Fibroblast of skin of scalp (primary cell): ENCODE results near the gene KBTBD6. TPM values are rescaled to one million over a fixed set of nuclear protein-coding genes. Genes with fewer than 3 reads are reported as not detected.
"Not testable (repeated sequence)": the region's sequence is repeated elsewhere in the genome, so short reads cannot be mapped to it uniquely, and the experiment has no call there.

ENCODE experiments used
- DNase-seq: peaks from one replicate; pipeline ENCODE4 v3.0.0-alpha.2; 2013
- polyA plus RNA-seq, 2 experiments: library from polyadenylated mRNA; unstranded; fragments of 120-200 nt; gene quantifications; one replicate each; pipeline ENCODE4 v1.2.1, GENCODE V29; 2013; ENCODE audit not compliant: insufficient read length in 2 of 2

KBTBD6 gene, protein sequence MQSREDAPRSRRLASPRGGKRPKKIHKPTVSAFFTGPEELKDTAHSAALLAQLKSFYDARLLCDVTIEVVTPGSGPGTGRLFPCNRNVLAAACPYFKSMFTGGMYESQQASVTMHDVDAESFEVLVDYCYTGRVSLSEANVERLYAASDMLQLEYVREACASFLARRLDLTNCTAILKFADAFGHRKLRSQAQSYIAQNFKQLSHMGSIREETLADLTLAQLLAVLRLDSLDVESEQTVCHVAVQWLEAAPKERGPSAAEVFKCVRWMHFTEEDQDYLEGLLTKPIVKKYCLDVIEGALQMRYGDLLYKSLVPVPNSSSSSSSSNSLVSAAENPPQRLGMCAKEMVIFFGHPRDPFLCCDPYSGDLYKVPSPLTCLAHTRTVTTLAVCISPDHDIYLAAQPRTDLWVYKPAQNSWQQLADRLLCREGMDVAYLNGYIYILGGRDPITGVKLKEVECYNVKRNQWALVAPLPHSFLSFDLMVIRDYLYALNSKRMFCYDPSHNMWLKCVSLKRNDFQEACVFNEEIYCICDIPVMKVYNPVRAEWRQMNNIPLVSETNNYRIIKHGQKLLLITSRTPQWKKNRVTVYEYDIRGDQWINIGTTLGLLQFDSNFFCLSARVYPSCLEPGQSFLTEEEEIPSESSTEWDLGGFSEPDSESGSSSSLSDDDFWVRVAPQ
- 6.4 TPM for polyA plus RNA-seq (2013, experiment 1 of 2; ENCODE audit: insufficient read length)
- polyA plus RNA-seq (2013, experiment 2 of 2; ENCODE audit: insufficient read length): 7.3 TPM

DNA sequence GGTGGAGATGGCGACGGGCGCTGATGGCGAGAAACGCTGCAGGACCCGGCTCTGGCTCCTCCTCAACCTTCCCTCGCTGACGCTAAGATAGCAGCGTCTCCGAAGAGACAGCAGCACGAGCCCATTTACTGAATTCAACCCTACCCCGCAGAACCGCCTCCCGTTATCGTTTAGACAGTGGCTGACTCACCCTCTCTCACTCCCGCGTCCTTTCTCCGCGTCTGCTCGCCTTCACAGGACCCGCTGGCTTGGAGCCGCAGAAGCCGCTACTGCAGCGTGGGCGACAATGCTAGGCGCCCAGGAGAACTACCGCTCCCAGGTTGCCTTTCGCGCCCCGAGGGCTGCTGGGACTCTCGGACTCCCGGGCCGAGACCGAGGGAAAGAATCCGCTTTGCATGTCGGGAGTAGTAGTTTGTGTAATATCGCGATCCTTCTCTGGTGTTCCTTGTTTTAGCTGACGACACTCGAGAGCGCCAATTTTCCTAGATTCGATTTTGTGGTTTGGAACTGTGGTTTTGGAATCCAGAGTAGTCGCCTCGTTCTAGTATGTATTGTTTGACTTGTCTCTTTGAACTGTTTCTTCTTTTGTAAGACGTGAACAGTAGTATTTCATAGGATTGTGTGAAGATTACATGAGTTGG, at the start of gene KBTBD6:
Gene KBTBD6, minus strand, starts transcription at position 291 of the 641 bp plus-strand sequence. CDS start 291 bp downstream, outside the sequence.
- peak; percentile 99 for DNase-seq

DNA sequence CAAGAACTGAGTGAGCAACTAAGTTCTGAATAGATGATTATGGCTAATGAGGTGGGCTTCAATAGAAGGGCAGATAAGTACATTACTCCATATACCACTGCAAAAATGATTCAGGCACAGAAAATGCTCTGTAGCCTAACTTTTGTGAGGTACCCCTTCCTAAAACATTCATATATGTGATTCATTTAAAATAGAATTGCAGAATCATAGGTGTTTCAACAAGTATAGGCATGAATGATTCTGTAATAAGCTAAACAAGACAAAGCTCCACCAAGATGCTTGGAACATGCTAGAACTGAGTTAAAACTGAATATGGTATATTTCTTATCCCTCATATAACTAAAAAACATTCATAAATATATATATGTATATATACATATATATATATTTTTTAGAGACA, 49.6 kb upstream of the KBTBD6 start:
- DNase-seq: no peak

- peak; percentile 49 for DNase-seq
Observed at GRCh38 chr13:41179593-41180250, 47.1 kb upstream of the KBTBD6 start.

GRCh38 chr13:41178040-41178439, 45.4 kb upstream of the KBTBD6 start:
- DNase-seq: no peak

DNA sequence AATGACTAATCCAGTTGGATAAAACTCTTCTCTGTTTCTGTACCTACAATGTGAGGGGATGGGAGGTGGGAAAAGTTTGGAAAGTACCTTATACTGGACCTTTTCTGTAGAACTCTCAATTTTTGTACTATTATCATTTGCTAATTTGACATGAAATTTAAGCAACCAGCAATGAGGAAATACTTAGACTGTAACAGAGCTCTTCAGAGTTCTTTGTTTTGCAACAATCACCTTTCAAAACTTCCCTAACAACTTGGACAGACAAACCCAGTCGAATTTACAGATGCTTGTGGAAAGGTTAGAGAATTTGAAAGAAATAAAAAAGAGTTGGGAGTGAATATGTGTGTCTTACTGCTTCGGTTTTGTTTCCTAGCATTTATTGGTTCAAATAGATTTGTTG, 45.0 kb upstream of the KBTBD6 start:
- no peak for DNase-seq

GRCh38 chr13:41175576-41175975, 43.0 kb upstream of the KBTBD6 start:
- DNase-seq: not testable (repeated sequence)

DNA sequence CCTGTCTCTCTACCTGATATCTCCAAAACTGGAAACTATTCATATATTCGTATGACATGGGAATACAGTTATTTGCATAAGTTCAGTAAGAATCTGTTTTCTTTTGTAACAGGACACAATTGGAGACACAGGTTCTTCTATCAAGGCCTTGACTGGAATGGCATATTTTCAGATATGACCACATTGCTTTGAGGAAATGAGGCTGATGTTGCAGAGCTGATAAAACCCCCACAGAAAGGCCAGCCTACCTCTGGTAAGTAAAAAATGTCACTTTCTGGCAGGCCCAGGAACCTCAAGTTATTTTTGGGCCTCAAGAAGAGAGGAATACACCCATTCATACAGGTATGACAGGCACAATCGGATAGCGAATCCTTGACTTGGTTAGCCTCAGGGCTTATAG, 29.5 kb upstream of the KBTBD6 start:
- DNase-seq: no peak

GRCh38 chr13:41159174-41159573, 26.6 kb upstream of the KBTBD6 start:
- DNase-seq: no peak

- no peak for DNase-seq
Observed at GRCh38 chr13:41157048-41157717, 24.6 kb upstream of the KBTBD6 start.

- no peak for DNase-seq
Observed at GRCh38 chr13:41156620-41157019, 24.0 kb upstream of the KBTBD6 start.

- DNase-seq: no peak
Observed at GRCh38 chr13:41154042-41154441, 21.4 kb upstream of the KBTBD6 start.

GRCh38 chr13:41152005-41152404, 19.4 kb upstream of the KBTBD6 start:
- no peak for DNase-seq

DNA sequence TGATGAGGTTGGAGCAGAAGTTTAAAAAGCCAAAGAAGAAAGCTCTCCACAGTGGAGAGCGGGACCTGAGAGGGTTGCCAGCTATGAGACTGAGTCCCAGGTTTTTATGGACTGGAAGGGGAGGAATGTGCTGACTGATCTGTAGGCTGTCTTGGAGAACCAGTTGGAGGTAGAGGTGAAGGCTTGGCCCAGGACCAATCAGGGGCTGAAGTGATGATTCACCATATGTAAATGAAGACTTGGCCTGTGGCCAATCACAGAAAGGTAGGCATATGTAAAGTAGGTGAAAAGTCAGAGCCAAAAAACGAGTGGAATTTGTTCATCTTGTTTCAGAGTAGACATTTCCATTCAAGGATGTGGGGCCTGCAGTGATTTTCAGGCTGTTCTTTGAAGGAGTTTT, 17.5 kb upstream of the KBTBD6 start:
- no peak for DNase-seq

GRCh38 chr13:41148419-41149283, 16.0 kb upstream of the KBTBD6 start:
- no peak for DNase-seq

DNA sequence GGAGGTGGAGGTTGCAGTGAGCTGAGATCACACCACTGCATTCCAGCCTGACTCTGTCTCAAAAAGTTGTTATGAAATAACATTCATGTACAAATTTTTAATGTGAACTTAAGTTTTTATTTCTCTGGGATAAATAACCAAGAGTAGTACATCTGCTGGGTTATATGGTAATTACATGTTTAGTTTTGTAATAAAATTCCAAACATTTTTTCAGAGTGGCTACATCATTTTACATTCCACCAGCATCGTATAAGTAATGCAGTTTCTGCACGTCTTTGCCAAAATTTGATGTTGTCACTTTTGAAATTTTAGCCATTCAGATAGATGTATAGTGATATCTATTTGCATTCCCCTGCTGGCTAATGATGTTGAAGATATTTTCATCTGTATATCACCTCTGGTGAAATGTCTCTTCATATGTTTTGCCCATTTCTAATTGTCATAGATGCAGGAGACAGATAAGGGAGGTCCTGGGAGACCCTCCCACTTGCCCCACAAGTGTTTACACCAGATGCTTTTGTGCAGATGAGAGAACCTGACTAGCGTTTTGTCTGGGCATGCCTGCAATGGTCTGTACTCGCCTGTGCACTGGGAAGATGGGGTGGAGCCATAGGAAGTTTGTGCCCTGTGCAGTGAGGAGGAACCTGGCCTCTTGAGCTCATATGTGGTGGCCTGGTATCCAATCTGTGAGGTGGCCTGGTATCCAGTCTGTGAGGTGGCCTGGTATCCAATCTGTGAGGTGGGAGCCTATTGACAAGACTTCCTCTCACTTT, 12.7 kb upstream of the KBTBD6 start:
- peak; percentile 74 for DNase-seq

DNA sequence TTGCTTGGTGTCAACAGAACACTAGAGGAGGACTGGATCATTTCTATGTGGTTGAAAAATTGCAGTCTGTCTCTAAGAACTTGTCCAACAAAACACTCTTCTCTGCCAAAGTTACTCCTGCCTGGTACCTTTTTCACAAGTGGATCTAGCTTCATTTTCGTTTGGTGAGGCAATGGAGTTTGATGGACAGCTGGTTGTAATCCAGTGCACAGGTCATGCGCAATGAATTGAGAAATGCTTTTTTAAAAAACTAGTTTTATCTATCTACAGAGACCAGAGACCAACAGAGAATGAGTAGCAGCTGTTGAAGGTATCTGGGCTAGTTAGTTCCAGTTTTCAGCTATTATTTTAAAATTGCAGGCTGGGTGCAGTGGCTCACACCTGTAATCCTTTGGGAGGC, 12.0 kb upstream of the KBTBD6 start:
- no peak for DNase-seq

GRCh38 chr13:41139296-41139966, 6.8 kb upstream of the KBTBD6 start:
- peak; percentile 5 for DNase-seq

GRCh38 chr13:41137951-41138350, 5.3 kb upstream of the KBTBD6 start:
- DNase-seq: peak; percentile 58

- no peak for DNase-seq
Observed at GRCh38 chr13:41137241-41137640, 4.6 kb upstream of the KBTBD6 start.
